ENCODE results near the gene SST. TPM values are rescaled to one million over a fixed set of nuclear protein-coding genes. Genes with fewer than 3 reads are reported as not detected.

Gene SST
- total and polyA plus RNA-seq, 2 of the 4 experiments (the other 2 are of a cell fraction), result not detected

- Histone ChIP-seq H3K9me3 (ENCODE audit: control insufficient read depth, insufficient read depth, low read length) (no peaks in the 10 kb centered on the region), H4K20me1 (ENCODE audit: insufficient read depth, low read length) (no peaks in the 10 kb centered on the region), H2AK9ac (replicated peaks; ENCODE audit: low read depth, low read length, poor library complexity) (no peak overlapping the region), H3K23ac (ENCODE audit: low read depth, low read length) (no peak overlapping the region; the same call in 1 of the 2 replicates), H3K4me3 (ENCODE audit: insufficient read depth, low read depth, low read length) (no peak overlapping the region), H3K79me1 (ENCODE audit: low read depth in 1 of 2, low read length in 2 of 2) (no peaks in the 10 kb centered on the region), H3K9me1 (ENCODE audit: insufficient read depth, low read length) (no peaks in the 10 kb centered on the region), H2BK20ac (ENCODE audit: low read depth, low read length) (no peak overlapping the region), H3K56ac (ENCODE audit: extremely low read depth, insufficient read depth, low read length) (no peak overlapping the region), H3K27ac (ENCODE audit: insufficient read depth, low read length) (no peak overlapping the region), H4K8ac (ENCODE audit: low read depth in 2 of 2, low read length in 2 of 2) (no peak overlapping the region), H3K27me3 (ENCODE audit: control insufficient read depth, insufficient read depth, low read length) (peaks cover 17% of the 10 kb centered on the region), H4K91ac (ENCODE audit: insufficient read depth, low read depth, low read length) (no peak overlapping the region), H4K5ac (ENCODE audit: low read depth, low read length) (no peak overlapping the region), H3K4ac (ENCODE audit: low read depth, low read length) (no peak overlapping the region), H3K18ac (ENCODE audit: low read depth, low read length) (no peak overlapping the region), H3K14ac (replicated peaks; ENCODE audit: low read depth, low read length) (no peak overlapping the region), H2AFZ (replicated peaks; ENCODE audit: low read length, poor library complexity) (no peak overlapping the region), H3K36me3 (ENCODE audit: control insufficient read depth, insufficient read depth, low read length) (no peaks in the 10 kb centered on the region), H2AK5ac (ENCODE audit: low read depth, low read length) (no peak overlapping the region), H2BK15ac (ENCODE audit: low read depth, low read length) (no peak overlapping the region), H3K9ac (ENCODE audit: low read depth, low read length) (no peak overlapping the region), H2BK120ac (ENCODE audit: low read depth, low read length) (no peak overlapping the region), H3K4me2 (ENCODE audit: low read depth, low read length) (no peak overlapping the region), H3K4me1 (ENCODE audit: control insufficient read depth, insufficient read depth, low read length) (peaks cover 3% of the 10 kb centered on the region; the same call in 1 of the 2 replicates), H2BK5ac (ENCODE audit: low read depth, low read length, poor library complexity, severe bottlenecking) (no peak overlapping the region)
- in situ Hi-C loops (cut with MboI; ENCODE audit: low sequenced_read_pairs), result loop anchor here (25.0 kb wide), 1 partner anchor 1532 kb away; no protein-coding TSS in a partner anchor
- dilution Hi-C loops (cut with HindIII; ENCODE audit: low sequenced_read_pairs, unreplicated experiment), result no loop called here
- intact Hi-C loops (cut with micrococcal nuclease), result loop anchor here (10.0 kb wide), 1 partner anchor 860 kb away; the partner anchor contains the start of gene ADIPOQ
- POLR2A ChIA-PET (ENCODE audit: unreplicated experiment), result no interaction called here
- ATAC-seq (ENCODE audit: low read depth) (peak; percentile 59), DNase-seq (peak; percentile 21)
- CTCF ChIA-PET, result interaction anchor here (0.8 to 0.9 kb wide), 2 partner anchors 9 to 26 kb away, joined by 3 read pairs; no protein-coding TSS in a partner anchor
- TF ChIP-seq RFX5 (IDR thresholded peaks at IDR 0.05; ENCODE audit: low read depth, low read length) (no peak), MAZ (IDR thresholded peaks at IDR 0.05; ENCODE audit: borderline replicate concordance, low read depth, low read length) (no peak), BHLHE40 (IDR thresholded peaks at IDR 0.05; ENCODE audit: low read depth, low read length) (no peak), FOS (IDR thresholded peaks at IDR 0.05; ENCODE audit: low read depth, low read length) (no peak), RAD21 (IDR thresholded peaks at IDR 0.05; ENCODE audit: low read length) (no peak), RCOR1 (IDR thresholded peaks at IDR 0.05; ENCODE audit: insufficient replicate concordance, low read length) (no peak), SMC3 (IDR thresholded peaks at IDR 0.05; ENCODE audit: low read depth, low read length) (no peak), CTCF (conservative IDR thresholded peaks at IDR 0.05; ENCODE audit: low read depth, low read length) (no peak), USF2 (IDR thresholded peaks at IDR 0.05; ENCODE audit: low read depth, low read length) (no peak), MXI1 (IDR thresholded peaks at IDR 0.05; ENCODE audit: borderline replicate concordance, low read depth, low read length) (no peak), ELK1 (IDR thresholded peaks at IDR 0.05; ENCODE audit: borderline replicate concordance, low read depth, low read length) (no peak), NFE2L2 (IDR thresholded peaks at IDR 0.05; ENCODE audit: low read depth, low read length) (no peak), POLR2A (IDR thresholded peaks at IDR 0.05; ENCODE audit: low read depth, low read length) (no peak), CEBPB (IDR thresholded peaks at IDR 0.05; ENCODE audit: low read depth, low read length) (no peak), MAFK (IDR thresholded peaks at IDR 0.05; ENCODE audit: low read depth, low read length) (no peak), CHD1 (IDR thresholded peaks at IDR 0.05; ENCODE audit: low read depth, low read length) (no peak)
- no TSS peak for BruUV-seq (replicated peaks)
Measured at GRCh38 chr3:187705164-187705563, 35.0 kb upstream of the SST start.

Data from IMR-90 (cell line).